ENCODE measurements around the gene ADH5. TPM values are rescaled to one million over a fixed set of nuclear protein-coding genes. Genes with fewer than 3 reads are reported as not detected.

ADH5 gene
- total RNA-seq, 2 experiments from 2014 or later = 50.0 to 88.6 TPM

DNA sequence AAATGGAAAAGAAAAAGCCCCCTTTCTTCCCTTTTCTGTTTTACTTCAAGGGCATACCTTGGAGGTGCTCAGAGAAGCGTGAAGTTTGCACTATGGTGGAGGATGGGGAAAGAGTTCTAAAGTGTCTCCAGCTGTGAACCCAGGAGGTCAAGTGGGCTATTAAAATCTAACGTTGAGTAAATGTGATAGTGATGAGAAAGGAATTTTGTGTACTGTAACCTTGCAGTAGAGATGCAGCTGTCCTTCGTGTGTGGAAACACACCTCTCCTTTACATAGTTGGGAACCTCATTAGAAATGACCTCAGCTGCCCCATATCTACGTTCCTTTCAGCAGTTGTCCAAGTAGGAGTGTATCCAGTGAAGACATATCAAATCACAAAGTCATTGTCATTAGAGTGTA is 26.5 kb downstream of the ADH5 start:
- Histone ChIP-seq H2AFZ (ENCODE audit: low read length) (no peak overlapping the region), H3K79me2 (ENCODE audit: insufficient read depth, low read depth, low read length) (no peaks in the 10 kb centered on the region), H3K4me1 (ENCODE audit: insufficient read depth, low read length, poor library complexity, severe bottlenecking) (peaks cover 6% of the 10 kb centered on the region), H3K9me3 (ENCODE audit: low read length) (no peaks in the 10 kb centered on the region), H3K27ac (ENCODE audit: low read depth, low read length, poor library complexity, severe bottlenecking) (no peak overlapping the region), H4K20me1 (ENCODE audit: insufficient read depth, low read length) (no peaks in the 10 kb centered on the region), H3K4me3 (ENCODE audit: low read depth, low read length, poor library complexity, severe bottlenecking) (no peak overlapping the region), H3K9me2 (ENCODE audit: insufficient read depth, low read length) (no peaks in the 10 kb centered on the region), H3K4me2 (ENCODE audit: low read length) (no peak overlapping the region), H3K36me3 (ENCODE audit: insufficient read depth, low read length) (peaks cover 87% of the 10 kb centered on the region)
- BruUV-seq (replicated peaks) = TSS peak; percentile 48
- TF ChIP-seq, protein P1, sequence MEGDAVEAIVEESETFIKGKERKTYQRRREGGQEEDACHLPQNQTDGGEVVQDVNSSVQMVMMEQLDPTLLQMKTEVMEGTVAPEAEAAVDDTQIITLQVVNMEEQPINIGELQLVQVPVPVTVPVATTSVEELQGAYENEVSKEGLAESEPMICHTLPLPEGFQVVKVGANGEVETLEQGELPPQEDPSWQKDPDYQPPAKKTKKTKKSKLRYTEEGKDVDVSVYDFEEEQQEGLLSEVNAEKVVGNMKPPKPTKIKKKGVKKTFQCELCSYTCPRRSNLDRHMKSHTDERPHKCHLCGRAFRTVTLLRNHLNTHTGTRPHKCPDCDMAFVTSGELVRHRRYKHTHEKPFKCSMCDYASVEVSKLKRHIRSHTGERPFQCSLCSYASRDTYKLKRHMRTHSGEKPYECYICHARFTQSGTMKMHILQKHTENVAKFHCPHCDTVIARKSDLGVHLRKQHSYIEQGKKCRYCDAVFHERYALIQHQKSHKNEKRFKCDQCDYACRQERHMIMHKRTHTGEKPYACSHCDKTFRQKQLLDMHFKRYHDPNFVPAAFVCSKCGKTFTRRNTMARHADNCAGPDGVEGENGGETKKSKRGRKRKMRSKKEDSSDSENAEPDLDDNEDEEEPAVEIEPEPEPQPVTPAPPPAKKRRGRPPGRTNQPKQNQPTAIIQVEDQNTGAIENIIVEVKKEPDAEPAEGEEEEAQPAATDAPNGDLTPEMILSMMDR (conservative IDR thresholded peaks at IDR 0.05; ENCODE audit: low read length) = no peak
- no peak for TF ChIP-seq EZH2phosphoT487 (IDR thresholded peaks at IDR 0.05; ENCODE audit: borderline replicate concordance, low read depth, low read length)
- CTCF ChIA-PET (ENCODE audit: unreplicated experiment) = no interaction called here
- POLR2A ChIA-PET = interaction anchor here (0.7 kb wide), 1 partner anchor 903 kb away, joined by 3 read pairs; no protein-coding TSS in a partner anchor
- intact Hi-C loops (cut with micrococcal nuclease; ENCODE audit: unreplicated experiment) = no loop called here
- DNase-seq (ENCODE audit: low spot score) = no peak

- DNase-seq (ENCODE audit: low spot score) = no peak
- no peak overlapping the region for H2AFZ ChIP-seq (ENCODE audit: low read length)
- no peak for TF ChIP-seq EZH2phosphoT487 (IDR thresholded peaks at IDR 0.05; ENCODE audit: borderline replicate concordance, low read depth, low read length)
- TF ChIP-seq, protein P1 (conservative IDR thresholded peaks at IDR 0.05; ENCODE audit: low read length) = no peak
- H3K27ac ChIP-seq (ENCODE audit: low read depth, low read length, poor library complexity, severe bottlenecking) = no peak overlapping the region
- peaks cover 6% of the 10 kb centered on the region for H3K4me1 ChIP-seq (ENCODE audit: insufficient read depth, low read length, poor library complexity, severe bottlenecking)
- ChIA-PET POLR2A (interaction anchor here (0.6 kb wide), 1 partner anchor 105 kb away, joined by 8 read pairs; no protein-coding TSS in a partner anchor), CTCF (ENCODE audit: unreplicated experiment) (no interaction called here)
- H3K4me2 ChIP-seq (ENCODE audit: low read length) = no peak overlapping the region
- no TSS peak for BruUV-seq (replicated peaks)
- no peaks in the 10 kb centered on the region for H3K79me2 ChIP-seq (ENCODE audit: insufficient read depth, low read depth, low read length)
- no peak overlapping the region for H3K4me3 ChIP-seq (ENCODE audit: low read depth, low read length, poor library complexity, severe bottlenecking)
- no peaks in the 10 kb centered on the region for H3K9me2 ChIP-seq (ENCODE audit: insufficient read depth, low read length)
- no peaks in the 10 kb centered on the region for H4K20me1 ChIP-seq (ENCODE audit: insufficient read depth, low read length)
- intact Hi-C loops (cut with micrococcal nuclease; ENCODE audit: unreplicated experiment) = no loop called here
- H3K9me3 ChIP-seq (ENCODE audit: low read length) = no peaks in the 10 kb centered on the region
- peaks cover 85% of the 10 kb centered on the region for H3K36me3 ChIP-seq (ENCODE audit: insufficient read depth, low read length)
Measured at GRCh38 chr4:99061048-99061700, 27.4 kb downstream of the ADH5 start.

DNA sequence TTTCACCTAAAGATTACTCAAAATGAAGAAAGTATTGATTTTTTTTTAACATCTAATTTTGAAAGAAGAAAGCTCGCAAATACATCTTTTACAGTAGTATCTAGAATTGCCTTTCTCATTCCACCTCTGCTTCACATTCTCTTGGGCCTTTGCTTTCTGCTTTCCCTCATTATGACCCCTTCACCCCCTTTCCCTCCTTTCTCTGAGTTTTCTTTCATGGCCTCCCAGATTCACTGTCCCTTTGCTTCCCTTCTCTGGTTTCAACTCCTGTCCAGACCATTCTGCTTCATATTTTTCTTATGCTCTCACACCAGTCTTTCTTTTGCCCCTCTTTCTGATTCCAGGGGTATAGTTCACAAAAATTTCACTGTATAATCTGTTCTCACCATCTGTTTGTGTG is 29.0 kb downstream of the ADH5 start:
- Histone ChIP-seq H4K20me1 (ENCODE audit: insufficient read depth, low read length) (no peaks in the 10 kb centered on the region), H3K4me2 (ENCODE audit: low read length) (no peak overlapping the region), H2AFZ (ENCODE audit: low read length) (no peak overlapping the region), H3K27ac (ENCODE audit: low read depth, low read length, poor library complexity, severe bottlenecking) (no peak overlapping the region), H3K4me1 (ENCODE audit: insufficient read depth, low read length, poor library complexity, severe bottlenecking) (peaks cover 10% of the 10 kb centered on the region), H3K9me2 (ENCODE audit: insufficient read depth, low read length) (no peaks in the 10 kb centered on the region), H3K4me3 (ENCODE audit: low read depth, low read length, poor library complexity, severe bottlenecking) (no peak overlapping the region), H3K9me3 (ENCODE audit: low read length) (no peaks in the 10 kb centered on the region), H3K36me3 (ENCODE audit: insufficient read depth, low read length) (peaks cover 83% of the 10 kb centered on the region), H3K79me2 (ENCODE audit: insufficient read depth, low read depth, low read length) (no peaks in the 10 kb centered on the region)
- no TSS peak for BruUV-seq (replicated peaks)
- TF ChIP-seq, protein P1 (conservative IDR thresholded peaks at IDR 0.05; ENCODE audit: low read length) = no peak
- TF ChIP-seq EZH2phosphoT487 (IDR thresholded peaks at IDR 0.05; ENCODE audit: borderline replicate concordance, low read depth, low read length) = no peak
- intact Hi-C loops (cut with micrococcal nuclease; ENCODE audit: unreplicated experiment) = loop anchor here (10.0 kb wide), 1 partner anchor 915 kb away; the partner anchor contains the start of gene STPG2
- no peak for DNase-seq (ENCODE audit: low spot score)
- ChIA-PET POLR2A (no interaction called here), CTCF (ENCODE audit: unreplicated experiment) (no interaction called here)
